Activated naive CD4-positive, alpha-beta T cell treated with anti-CD3 and anti-CD28 coated beads for 36 hours (primary cell): ENCODE data around the gene EMCN. TPM values are rescaled to one million over a fixed set of nuclear protein-coding genes. Genes with fewer than 3 reads are reported as not detected.

ENCODE experiments used
- CTCF ChIA-PET: fragments of 350-600 bp; sonication (Branson Sonifier 250); formaldehyde crosslinking; loops from one replicate; lab custom pipeline; 2021; ENCODE audit warnings: antibody characterized with exemption; lab: Charles Lee
- DNase-seq: peaks from one replicate; pipeline ENCODE4 v3.0.0-alpha.2; 2020
- H3K27ac Mint-ChIP-seq: one replicate; pipeline ENCODE4 v1.8.0; 2021; ENCODE audit warnings: mild to moderate bottlenecking, mixed read lengths
- H3K27me3 Mint-ChIP-seq: one replicate; pipeline ENCODE4 v1.8.0; 2021; ENCODE audit warnings: low read depth, mixed read lengths
- H3K36me3 Mint-ChIP-seq: one replicate; pipeline ENCODE4 v1.8.0; 2021; ENCODE audit warnings: low read depth, mixed read lengths
- H3K4me1 Mint-ChIP-seq: one replicate; pipeline ENCODE4 v1.8.0; 2021; ENCODE audit warnings: low read depth, mixed read lengths
- H3K4me3 Mint-ChIP-seq: one replicate; pipeline ENCODE4 v1.8.0; 2021; ENCODE audit warnings: mild to moderate bottlenecking, moderate library complexity, mixed read lengths
- H3K9me3 Mint-ChIP-seq: one replicate; pipeline ENCODE4 v1.8.0; 2021; ENCODE audit warnings: mixed read lengths
- intact Hi-C: fragments of 100-400 bp; cut with micrococcal nuclease; formaldehyde crosslinking; loops from one replicate; pipeline ENCODE4 v1.15.1; 2023
- total RNA-seq, 2 experiments: library from RNA; stranded (reverse); gene quantifications; one replicate each; pipeline ENCODE4 v1.2.3, GENCODE V29; 2021

EMCN gene
- total RNA-seq, 2 experiments from 2014 or later, result not detected

GRCh38 chr4:100483796-100484195 lies 34.0 kb downstream of the EMCN start:
- Mint-ChIP-seq H3K4me1 (no peaks in the 10 kb centered on the region), H3K4me3 (no peak overlapping the region), H3K27me3 (no peaks in the 10 kb centered on the region), H3K27ac (no peak overlapping the region), H3K36me3 (no peaks in the 10 kb centered on the region), H3K9me3 (no peaks in the 10 kb centered on the region)
- intact Hi-C loops, result no loop called here
- no peak for DNase-seq
- CTCF ChIA-PET, result no interaction called here

DNA sequence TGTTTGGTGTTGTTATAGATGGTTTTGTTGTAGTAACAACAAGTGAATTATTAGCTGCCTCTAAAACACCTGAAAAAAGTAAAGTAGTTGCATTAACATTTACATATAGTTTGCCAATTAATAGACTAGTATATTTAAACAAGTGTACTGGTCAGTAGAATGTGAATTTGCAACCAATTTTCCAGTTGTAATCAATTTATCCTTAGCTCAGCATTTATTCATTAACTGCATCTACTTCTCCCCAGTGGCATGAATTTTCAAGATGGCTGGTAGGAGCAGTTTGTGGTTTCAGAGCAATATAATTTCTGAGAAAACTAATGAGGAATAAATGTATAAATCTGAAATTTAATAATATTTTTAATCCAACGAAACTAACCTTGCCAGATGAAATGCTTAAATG lies 37.9 kb downstream of the EMCN start:
- intact Hi-C loops, result no loop called here
- H3K9me3 Mint-ChIP-seq, result no peaks in the 10 kb centered on the region
- no peak overlapping the region for H3K27ac Mint-ChIP-seq
- H3K4me1 Mint-ChIP-seq, result no peaks in the 10 kb centered on the region
- no peaks in the 10 kb centered on the region for H3K27me3 Mint-ChIP-seq
- H3K4me3 Mint-ChIP-seq, result no peak overlapping the region
- H3K36me3 Mint-ChIP-seq, result no peaks in the 10 kb centered on the region
- no peak for DNase-seq
- CTCF ChIA-PET, result no interaction called here

GRCh38 chr4:100469555-100469954 lies 48.3 kb downstream of the EMCN start:
- intact Hi-C loops, result no loop called here
- Mint-ChIP-seq H3K4me3 (no peak overlapping the region), H3K27ac (no peak overlapping the region), H3K27me3 (no peaks in the 10 kb centered on the region), H3K4me1 (no peaks in the 10 kb centered on the region), H3K36me3 (no peaks in the 10 kb centered on the region), H3K9me3 (no peaks in the 10 kb centered on the region)
- CTCF ChIA-PET, result interaction anchor here (0.7 kb wide), 1 partner anchor 519 kb away, joined by 4 read pairs; no protein-coding TSS in a partner anchor
- no peak for DNase-seq

DNA sequence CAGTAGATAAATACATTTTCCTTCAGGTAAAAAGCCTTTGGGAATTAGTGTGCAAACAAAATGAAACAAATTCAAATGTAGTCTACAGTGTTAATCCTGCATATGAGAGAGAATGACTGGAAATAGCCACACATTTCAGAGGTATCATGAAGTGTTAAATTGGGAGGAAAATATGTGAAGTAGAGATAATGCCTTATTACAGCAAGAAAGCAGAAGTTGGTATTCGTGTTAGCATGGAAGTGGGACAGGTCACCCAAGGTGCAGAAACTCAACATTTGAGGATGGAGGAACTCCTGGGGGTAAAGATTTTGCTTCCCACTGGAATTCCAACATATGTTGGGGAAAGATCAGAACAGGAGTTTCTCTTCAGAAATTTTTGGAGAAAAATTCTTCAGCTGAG lies 51.3 kb downstream of the EMCN start:
- no peak for DNase-seq
- intact Hi-C loops, result no loop called here
- Mint-ChIP-seq H3K9me3 (no peaks in the 10 kb centered on the region), H3K27ac (no peak overlapping the region), H3K27me3 (no peaks in the 10 kb centered on the region), H3K4me3 (no peak overlapping the region), H3K36me3 (no peaks in the 10 kb centered on the region), H3K4me1 (no peaks in the 10 kb centered on the region)
- CTCF ChIA-PET, result no interaction called here

DNA sequence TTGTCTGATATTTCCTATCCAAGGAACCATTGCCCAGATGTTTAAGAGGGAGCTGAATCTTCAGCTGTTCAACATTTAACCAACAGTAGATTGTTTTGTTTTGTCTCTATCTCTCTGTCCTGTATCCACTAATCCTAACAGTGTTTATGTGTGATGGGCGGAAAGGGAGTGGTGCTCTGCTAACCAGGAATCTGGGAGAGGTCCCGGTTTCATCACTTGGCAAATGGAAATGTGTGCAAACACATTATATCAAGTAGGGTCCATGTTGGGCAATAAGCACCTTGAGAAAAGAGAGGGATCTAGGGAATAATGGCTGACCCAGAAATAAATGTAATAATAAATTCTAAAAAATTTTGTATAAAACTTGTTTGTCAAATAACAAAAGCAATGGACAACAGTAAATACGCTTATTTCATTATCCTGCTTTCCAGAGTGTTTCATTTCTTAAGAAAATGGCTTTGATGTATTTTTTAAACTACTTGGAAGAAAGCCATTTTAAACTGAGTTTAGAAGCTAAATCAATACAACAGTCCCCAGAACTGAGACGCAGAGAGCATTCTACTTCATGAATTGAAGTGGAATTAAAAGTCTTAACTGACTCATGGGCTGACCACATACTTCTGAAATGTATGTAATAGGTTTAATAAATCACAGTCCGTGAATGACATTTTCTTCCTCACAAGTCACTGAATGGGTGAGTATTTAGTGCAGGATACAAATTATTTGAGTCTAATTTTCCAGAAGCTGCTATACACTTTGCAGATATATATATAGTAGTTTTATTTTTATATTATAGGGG lies 55.8 kb downstream of the EMCN start:
- H3K27ac Mint-ChIP-seq, result no peak overlapping the region
- H3K4me3 Mint-ChIP-seq, result no peak overlapping the region
- no peaks in the 10 kb centered on the region for H3K36me3 Mint-ChIP-seq
- intact Hi-C loops, result no loop called here
- DNase-seq, result no peak
- H3K27me3 Mint-ChIP-seq, result no peaks in the 10 kb centered on the region
- CTCF ChIA-PET, result no interaction called here
- peaks cover 21% of the 10 kb centered on the region for H3K4me1 Mint-ChIP-seq
- no peaks in the 10 kb centered on the region for H3K9me3 Mint-ChIP-seq

DNA sequence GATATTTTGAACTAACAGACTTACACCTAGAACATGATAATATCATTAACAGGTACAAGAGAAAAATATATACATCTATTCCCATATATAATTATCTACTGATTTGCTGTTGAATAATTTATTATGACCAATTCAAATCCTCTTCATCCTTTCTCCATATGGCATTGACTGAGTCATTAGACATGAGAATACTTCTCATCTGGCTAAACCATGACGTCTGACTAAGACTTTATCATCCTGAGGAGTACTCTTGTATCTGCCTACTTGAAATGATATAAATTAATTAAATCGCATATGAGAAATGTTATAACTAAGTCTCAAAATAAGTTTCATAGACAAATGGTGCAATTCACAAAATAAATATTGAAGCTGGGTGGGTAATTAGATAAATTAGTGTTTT lies 67.4 kb downstream of the EMCN start:
- Mint-ChIP-seq H3K27me3 (peaks cover 4% of the 10 kb centered on the region), H3K4me1 (no peaks in the 10 kb centered on the region), H3K27ac (no peak overlapping the region), H3K4me3 (no peak overlapping the region), H3K36me3 (no peaks in the 10 kb centered on the region), H3K9me3 (peaks cover 4% of the 10 kb centered on the region)
- intact Hi-C loops, result no loop called here
- CTCF ChIA-PET, result interaction anchor here (0.5 kb wide), 1 partner anchor 1201 kb away, joined by 3 read pairs; no protein-coding TSS in a partner anchor
- no peak for DNase-seq

DNA sequence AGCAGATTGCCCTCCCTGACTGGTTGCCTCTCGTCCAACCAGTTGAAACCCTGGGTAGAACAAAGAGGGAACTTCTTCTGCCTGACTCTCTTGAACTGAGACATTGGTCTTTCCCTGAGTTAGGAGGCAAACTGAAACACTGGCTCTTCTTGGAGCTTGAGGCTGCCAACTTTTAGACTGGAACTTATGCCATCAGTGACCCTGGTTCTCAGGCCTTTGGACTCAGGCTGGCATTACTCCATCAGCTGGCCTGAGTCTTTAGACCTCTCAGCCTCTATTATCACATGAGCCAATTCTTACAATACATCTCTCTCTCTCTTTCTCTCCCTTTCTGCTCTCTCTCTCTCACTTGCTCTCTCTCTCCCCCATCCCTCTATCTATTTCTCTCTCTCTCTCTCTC lies 86.4 kb downstream of the EMCN start:
- intact Hi-C loops, result no loop called here
- CTCF ChIA-PET, result no interaction called here
- Mint-ChIP-seq H3K4me3 (no peak overlapping the region), H3K27me3 (no peaks in the 10 kb centered on the region), H3K9me3 (peaks cover 2% of the 10 kb centered on the region), H3K27ac (no peak overlapping the region), H3K4me1 (peaks cover 6% of the 10 kb centered on the region), H3K36me3 (no peaks in the 10 kb centered on the region)
- DNase-seq, result no peak

GRCh38 chr4:100430451-100430850 lies 87.4 kb downstream of the EMCN start:
- Mint-ChIP-seq H3K9me3 (peaks cover under 1% of the 10 kb centered on the region), H3K4me1 (peaks cover 6% of the 10 kb centered on the region), H3K27me3 (no peaks in the 10 kb centered on the region), H3K36me3 (no peaks in the 10 kb centered on the region), H3K27ac (no peak overlapping the region), H3K4me3 (no peak overlapping the region)
- no peak for DNase-seq
- intact Hi-C loops, result no loop called here
- CTCF ChIA-PET, result no interaction called here

DNA sequence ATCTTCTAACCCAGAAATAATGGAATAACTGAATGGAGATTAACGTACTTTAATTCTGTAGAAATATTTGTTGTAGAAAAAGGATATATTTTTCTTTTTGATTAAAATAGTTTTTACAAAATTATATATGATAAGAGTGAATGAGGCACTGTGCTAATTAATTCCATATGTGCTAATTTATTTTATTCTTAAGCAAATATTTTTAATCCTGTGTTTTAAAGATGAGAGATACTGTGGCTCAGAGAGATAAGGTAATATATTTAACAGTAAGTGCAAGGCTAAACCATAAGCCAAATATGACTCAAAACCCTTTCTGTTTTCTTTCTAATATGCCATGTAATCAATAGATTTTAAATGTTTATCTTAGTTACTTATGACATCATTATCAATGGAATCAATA lies 88.2 kb downstream of the EMCN start:
- H3K4me1 Mint-ChIP-seq, result peaks cover 6% of the 10 kb centered on the region
- H3K27me3 Mint-ChIP-seq, result no peaks in the 10 kb centered on the region
- DNase-seq, result no peak
- no peaks in the 10 kb centered on the region for H3K36me3 Mint-ChIP-seq
- no peak overlapping the region for H3K27ac Mint-ChIP-seq
- no peaks in the 10 kb centered on the region for H3K9me3 Mint-ChIP-seq
- CTCF ChIA-PET, result no interaction called here
- no peak overlapping the region for H3K4me3 Mint-ChIP-seq
- intact Hi-C loops, result no loop called here

- H3K27ac Mint-ChIP-seq, result no peak overlapping the region
- intact Hi-C loops, result no loop called here
- H3K4me3 Mint-ChIP-seq, result no peak overlapping the region
- peaks cover 6% of the 10 kb centered on the region for H3K4me1 Mint-ChIP-seq
- CTCF ChIA-PET, result no interaction called here
- H3K36me3 Mint-ChIP-seq, result no peaks in the 10 kb centered on the region
- H3K27me3 Mint-ChIP-seq, result no peaks in the 10 kb centered on the region
- no peaks in the 10 kb centered on the region for H3K9me3 Mint-ChIP-seq
- no peak for DNase-seq
Measured at GRCh38 chr4:100428051-100428450, 89.8 kb downstream of the EMCN start.

DNA sequence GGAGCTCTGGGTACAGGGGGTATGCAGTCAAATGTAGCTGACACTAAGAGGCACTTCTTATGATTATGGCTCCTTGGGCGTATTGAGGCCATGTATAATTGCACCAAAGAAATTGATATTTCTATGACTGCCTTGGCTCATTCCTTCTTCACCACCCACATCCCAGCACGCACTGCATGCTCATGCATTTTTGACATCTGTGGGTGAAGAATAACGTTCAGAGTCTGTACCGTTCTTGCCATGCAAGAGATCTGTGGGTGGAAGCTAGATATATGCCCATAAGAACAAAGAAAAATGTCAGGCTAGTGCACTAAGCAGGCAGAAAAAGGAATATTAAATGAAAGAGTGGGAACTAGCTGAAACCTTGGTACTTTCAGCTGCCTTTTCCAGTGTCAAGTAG lies 93.4 kb downstream of the EMCN start:
- intact Hi-C loops, result loop anchor here (5.0 kb wide), 2 partner anchors 203 to 743 kb away; no protein-coding TSS in a partner anchor
- H3K36me3 Mint-ChIP-seq, result no peaks in the 10 kb centered on the region

DNA sequence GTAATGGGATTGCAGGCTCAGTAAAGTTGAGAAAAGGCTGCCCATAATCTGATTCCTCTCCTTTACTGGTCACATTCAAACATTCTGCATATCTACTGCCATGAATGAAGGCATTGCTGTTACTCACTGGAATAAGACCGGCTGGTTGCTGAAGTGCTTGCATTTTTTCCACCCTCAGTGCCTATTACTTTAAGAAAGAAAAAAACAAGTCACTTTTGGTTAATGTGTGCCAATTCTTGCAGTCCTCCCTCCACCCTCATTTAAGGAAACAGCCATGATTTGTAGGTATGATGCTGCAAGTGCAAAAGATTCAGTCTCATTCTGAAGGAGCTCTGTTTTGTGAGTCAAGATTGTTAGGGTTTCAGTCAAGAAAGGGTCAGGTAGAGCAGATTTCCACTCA lies 94.9 kb downstream of the EMCN start:
- H3K4me3 Mint-ChIP-seq, result no peak overlapping the region
- no peak for DNase-seq
- no peaks in the 10 kb centered on the region for H3K9me3 Mint-ChIP-seq
- H3K27ac Mint-ChIP-seq, result no peak overlapping the region
- no peaks in the 10 kb centered on the region for H3K36me3 Mint-ChIP-seq
- H3K27me3 Mint-ChIP-seq, result no peaks in the 10 kb centered on the region
- intact Hi-C loops, result loop anchor here (5.0 kb wide), 2 partner anchors 204 to 744 kb away; no protein-coding TSS in a partner anchor
- CTCF ChIA-PET, result no interaction called here
- H3K4me1 Mint-ChIP-seq, result peaks cover 2% of the 10 kb centered on the region

More for the DNA sequence above, 93.4 kb downstream of the EMCN start:
- no peaks in the 10 kb centered on the region for H3K9me3 Mint-ChIP-seq
- no peak for DNase-seq
- H3K4me3 Mint-ChIP-seq, result no peak overlapping the region
- H3K4me1 Mint-ChIP-seq, result peaks cover 5% of the 10 kb centered on the region
- no peak overlapping the region for H3K27ac Mint-ChIP-seq
- CTCF ChIA-PET, result no interaction called here
- no peaks in the 10 kb centered on the region for H3K27me3 Mint-ChIP-seq

DNA sequence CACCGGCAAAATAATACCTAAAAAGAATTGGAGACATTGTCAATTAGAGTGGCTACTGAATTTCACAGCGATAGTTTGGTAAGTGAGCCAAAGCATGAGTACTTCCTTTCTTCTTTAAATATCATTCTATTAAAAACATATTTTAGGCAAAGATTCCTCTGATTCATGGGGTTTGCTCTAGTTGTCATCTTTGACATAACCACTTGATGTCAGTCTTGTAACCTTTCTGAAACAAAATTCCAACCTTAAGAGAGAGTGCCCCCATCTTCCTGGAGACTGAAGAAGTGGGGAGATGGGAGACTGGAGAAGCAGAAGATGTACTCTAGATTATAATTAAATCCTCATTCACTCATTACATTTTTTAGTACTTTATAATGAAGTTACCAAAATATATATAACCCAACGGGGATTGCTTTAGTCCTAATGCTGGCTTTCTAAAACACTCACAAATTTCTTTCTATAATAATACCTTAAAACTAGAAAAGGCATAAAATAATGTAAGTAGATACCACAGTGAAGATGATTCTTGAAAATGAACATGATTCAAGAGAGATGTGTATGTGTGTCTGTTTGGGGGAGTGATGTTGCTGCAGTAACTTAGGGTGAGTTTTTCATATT lies 96.4 kb downstream of the EMCN start:
- intact Hi-C loops, result loop anchor here (1.0 to 5.0 kb wide), 5 partner anchors 206 to 1309 kb away; no protein-coding TSS in a partner anchor
- Mint-ChIP-seq H3K27ac (no peak overlapping the region), H3K9me3 (no peaks in the 10 kb centered on the region), H3K27me3 (no peaks in the 10 kb centered on the region), H3K36me3 (no peaks in the 10 kb centered on the region), H3K4me1 (peaks cover 2% of the 10 kb centered on the region), H3K4me3 (no peak overlapping the region)
- DNase-seq, result no peak
- CTCF ChIA-PET, result no interaction called here
